Endothelial cell of hepatic sinusoid (primary cell): Measurements from ENCODE around the gene XRCC2.

Source experiments
- in situ Hi-C: cut with HindIII; loops from 2 replicates; pipeline ENCODE4 v1.10.0; 2017; ENCODE audit warnings: low sequenced_read_pairs

The XRCC2 gene

GRCh38 chr7:152618427-152618826, 57.5 kb downstream of the XRCC2 start:
- in situ Hi-C loops, result no loop called here

GRCh38 chr7:152617056-152617455, 58.9 kb downstream of the XRCC2 start:
- in situ Hi-C loops, result no loop called here

DNA sequence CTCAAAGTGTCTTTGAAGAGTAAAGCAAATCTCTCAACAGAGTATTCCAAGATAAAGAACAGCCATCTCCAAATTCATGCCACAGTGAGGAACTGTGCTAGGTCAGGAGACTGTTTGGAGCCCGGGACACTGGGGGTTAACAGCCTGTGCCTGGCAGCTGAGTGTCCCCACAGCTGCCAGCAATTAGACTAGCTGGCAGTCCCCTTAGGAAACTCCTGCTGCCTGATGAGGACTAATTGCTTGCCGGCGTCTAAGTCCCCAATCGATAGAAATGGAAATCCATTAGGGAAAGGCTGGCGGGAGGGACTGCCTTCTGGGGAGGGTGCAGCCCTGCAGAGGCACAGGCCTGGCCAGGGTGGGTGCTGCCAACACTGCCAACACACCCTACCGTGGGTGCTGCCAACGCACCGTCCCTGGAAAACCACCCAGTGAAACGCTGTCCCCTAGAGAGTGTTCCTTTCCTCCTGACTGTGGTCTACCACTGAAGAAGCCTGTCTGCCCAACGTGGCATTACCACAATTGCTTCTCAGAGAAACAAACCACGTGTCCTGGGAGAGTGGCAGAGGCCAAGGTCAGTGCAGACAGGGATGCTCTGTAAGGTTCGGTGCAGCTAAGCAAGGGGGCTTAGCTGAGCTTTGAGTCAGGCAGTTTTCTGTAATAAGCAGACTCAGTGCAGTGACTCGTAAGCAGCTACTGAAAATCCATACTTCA, 60.8 kb downstream of the XRCC2 start:
- in situ Hi-C loops, result no loop called here

DNA sequence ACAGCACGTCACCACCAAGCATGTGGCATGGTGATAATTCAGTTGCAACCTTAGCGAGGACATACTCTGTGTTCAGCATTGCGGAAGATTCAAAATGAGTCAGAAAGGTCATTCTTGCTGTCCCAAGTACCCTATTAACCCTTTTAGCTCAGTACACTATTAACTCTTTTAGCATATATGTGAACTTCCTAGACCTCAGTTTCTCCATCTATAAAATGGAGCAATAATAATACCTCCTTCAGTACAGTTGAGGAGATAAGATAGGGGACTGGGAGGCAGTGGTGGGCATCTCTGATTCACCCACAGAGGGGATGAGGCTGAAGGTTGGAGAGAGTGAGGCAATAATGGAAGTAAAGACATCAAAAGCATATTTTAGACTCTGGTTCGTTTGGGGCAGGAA, 67.3 kb downstream of the XRCC2 start:
- in situ Hi-C loops, result no loop called here

DNA sequence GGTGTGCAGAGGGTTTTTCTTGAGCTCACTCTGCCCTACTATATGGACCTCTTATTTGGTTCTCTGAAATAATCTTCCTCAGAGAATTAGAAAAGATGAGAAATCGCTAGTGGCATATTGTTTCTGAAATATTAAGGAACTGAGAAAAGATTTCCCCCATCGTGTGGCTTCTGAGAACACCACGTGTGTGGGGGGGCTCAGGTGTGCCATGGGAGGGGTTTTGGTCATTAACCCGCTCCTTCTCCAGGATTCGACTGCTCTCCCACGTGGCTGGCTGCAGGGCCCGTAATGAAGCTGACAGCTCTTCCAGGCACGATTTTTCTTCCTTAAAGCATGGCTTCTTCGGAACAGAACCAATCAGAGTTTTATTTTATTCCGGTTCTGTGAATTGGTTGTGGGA, 67.7 kb downstream of the XRCC2 start:
- in situ Hi-C loops, result no loop called here

GRCh38 chr7:152607007-152607406, 68.9 kb downstream of the XRCC2 start:
- in situ Hi-C loops, result no loop called here

GRCh38 chr7:152602962-152603361, 73.0 kb downstream of the XRCC2 start:
- in situ Hi-C loops, result no loop called here

DNA sequence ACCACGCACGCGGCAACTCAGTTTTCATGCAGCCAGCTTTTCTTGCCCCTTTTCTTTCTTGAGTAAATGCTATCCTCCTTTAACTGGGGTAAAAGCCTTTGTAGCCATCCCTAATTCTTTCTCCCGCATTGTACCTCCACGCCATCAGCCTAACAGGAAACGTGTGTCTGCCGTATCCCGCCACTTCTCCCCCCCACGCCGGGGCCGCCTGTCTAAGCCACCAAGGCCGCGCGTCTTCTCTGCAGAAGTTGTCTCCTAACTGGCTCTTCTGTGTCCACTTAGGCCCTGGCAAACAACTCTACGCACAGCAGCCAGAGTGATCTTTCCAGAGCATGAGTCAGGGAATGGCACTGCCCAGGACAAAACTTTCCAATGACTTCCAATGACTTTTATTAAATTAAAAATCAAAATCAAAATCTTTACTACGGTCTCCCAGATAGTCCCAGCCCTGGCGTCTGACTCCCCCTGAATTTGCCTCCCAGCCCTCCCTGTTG, 74.6 kb downstream of the XRCC2 start:
- in situ Hi-C loops, result no loop called here

DNA sequence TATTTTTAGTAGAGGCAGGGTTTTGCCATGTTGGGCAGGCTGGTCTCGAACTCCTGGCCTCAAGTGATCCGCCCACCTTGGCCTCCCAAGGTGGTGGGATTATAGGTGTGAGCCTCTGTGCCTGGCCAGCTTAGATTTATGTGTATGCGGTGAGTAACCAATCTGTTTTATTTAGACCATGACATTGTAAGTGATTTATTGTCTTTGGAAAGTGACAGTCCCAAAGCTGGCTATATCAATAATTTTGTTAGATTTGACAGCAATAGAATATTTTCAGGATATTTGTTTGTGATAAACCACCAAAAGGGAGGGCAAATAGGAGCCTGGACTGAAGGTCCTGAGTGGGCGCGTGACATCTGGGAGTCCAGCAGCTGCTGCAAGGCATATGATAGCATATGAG, 75.7 kb downstream of the XRCC2 start:
- in situ Hi-C loops, result no loop called here

DNA sequence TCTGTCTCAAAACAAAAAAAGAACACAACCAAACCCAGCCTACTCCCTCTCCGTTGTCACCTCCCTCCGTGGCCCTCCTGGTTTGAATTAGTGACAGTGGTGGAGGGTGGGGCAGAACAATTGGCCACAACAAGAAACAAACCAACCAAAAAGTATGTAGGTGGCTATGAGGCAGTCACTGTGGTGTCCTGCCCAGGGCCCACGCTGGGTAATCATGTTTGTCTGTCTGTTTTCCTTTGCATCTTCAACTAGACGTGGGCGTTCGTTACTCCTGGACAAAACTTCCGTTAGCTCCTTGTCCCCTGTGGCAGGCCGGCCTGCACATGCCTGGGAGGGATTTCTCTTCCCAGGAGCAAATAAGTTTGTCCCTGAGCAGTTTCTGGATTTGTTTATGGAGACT, 78.4 kb downstream of the XRCC2 start:
- in situ Hi-C loops, result no loop called here

GRCh38 chr7:152596824-152597223, 79.1 kb downstream of the XRCC2 start:
- in situ Hi-C loops, result no loop called here
